NCI-H345 treated with DMSO at 0.1 percent for 48 hours (cell line): ENCODE data around the gene SOX6.

Experiments used
- DNase-seq: peaks from one replicate; lab custom pipeline; 2025; ENCODE audit not compliant: unreplicated experiment; lab: John Stamatoyannopoulos, UW

The SOX6 gene

DNA sequence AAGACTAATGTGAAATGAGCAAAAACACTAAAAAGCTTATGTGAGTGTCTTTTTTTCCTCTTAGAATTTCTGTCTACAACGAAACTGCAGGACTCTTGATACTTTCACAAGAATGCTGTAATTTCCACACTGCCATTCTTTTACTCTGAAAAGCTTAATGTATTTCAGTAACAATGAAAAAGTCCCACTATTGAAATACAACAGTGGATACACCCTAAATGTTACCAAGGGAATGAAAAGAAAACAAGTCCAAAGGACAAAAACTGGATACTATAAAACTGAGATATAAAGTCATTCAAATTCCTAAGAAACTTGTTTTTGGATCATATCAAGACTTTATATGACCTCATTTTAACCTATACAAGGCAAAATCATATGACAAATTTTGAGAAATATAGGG, 77.4 kb downstream of the SOX6 start:
- DNase-seq: no peak

- DNase-seq: no peak
These were observed 78.1 kb downstream of the SOX6 start for GRCh38 chr11:16278273-16278672.

DNA sequence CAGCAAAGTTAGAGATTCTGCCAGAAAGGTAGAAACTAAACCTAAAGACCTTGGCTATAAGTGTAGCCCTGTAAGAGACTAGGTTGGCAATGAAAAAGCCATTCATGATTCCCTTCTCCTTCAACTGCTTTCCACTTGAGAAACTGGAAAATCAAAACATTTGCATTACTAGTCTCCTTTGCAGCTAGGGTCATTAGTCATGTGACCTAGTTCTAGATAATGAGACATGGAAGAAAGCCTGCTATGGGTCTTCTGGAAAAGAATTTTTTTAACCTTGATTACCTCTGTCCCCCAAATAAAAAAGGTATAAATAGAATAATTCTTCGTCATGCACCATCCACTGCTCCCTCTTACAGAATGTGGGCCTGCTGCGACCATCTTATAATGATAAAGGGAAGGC, 80.1 kb downstream of the SOX6 start:
- DNase-seq: no peak

- no peak for DNase-seq
These were observed 85.1 kb downstream of the SOX6 start for GRCh38 chr11:16271258-16271657.

DNA sequence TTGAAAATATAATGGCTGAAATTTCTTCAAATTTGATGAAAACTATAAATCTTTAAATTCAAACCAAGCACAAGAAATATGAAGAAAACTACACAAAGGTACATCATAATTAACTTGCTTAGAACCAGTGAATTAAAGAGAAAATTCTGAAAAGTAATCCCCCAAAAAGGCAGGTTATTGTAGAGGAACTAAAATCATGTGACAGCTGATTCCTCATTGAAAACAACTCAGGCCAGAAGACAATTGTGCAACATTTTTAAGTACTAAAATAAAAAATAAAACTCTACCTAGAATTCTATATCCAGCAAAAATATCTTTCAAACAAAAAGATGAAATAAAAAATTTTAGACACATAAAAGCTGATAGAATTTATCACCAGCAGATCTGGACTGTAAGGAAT, 90.3 kb downstream of the SOX6 start:
- no peak for DNase-seq

- no peak for DNase-seq
These were observed 91.3 kb downstream of the SOX6 start for GRCh38 chr11:16265022-16265421.

DNA sequence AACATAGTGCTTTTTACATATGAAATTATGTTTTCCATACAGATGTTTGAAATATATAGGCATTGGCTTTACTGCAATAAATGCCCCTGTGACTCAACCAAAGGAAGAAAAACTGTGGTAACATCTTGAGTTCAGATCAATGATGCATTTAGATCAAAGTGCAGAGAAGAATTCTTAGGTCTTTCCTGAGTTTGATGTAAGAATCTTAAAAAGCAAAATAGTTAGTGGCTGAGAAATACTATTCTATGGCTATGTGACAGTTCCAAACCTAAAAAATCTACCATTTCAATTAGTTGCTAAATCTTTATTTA, 93.7 kb downstream of the SOX6 start:
- no peak for DNase-seq

- DNase-seq: no peak
These were observed 94.3 kb downstream of the SOX6 start for GRCh38 chr11:16261836-16262644.

DNA sequence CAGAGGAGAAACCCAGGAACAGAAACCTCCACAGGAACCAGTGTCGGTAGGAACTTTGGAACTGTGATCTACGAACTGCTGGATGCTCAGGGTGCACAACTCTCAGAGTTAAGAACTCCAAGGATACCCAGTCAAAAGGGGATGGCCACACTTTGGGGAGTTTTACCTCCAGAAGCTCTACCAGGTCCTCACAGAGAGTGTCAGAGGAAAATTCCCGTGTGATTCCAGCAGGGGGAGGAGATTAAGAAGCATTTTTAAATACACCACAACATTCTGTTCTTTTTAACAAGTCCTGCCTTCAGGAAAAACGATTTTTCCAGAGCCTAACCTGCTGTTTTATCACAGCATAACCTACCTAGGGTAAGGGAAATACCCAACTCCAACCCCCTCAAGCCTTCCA, 104.0 kb downstream of the SOX6 start:
- DNase-seq: no peak

GRCh38 chr11:16248248-16248647, 108.1 kb downstream of the SOX6 start:
- no peak for DNase-seq

DNA sequence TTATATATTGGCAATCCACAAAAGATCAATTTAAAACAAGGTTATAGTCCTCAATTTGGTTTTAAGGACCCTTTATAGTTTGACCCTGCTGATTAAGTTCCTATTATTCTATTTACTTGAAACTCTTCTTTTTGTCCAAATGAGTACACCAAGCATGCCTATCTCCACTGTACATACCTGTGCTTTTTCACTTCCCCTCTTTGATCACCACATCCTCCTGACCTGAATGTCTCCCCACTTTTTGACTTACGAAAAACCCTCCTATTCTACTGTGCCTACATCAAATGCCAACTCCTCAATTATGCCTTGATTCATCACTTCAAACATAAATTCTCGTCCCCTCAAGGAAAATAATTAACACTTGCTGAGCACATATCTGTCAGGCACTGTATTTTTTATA, 113.5 kb downstream of the SOX6 start:
- no peak for DNase-seq

DNA sequence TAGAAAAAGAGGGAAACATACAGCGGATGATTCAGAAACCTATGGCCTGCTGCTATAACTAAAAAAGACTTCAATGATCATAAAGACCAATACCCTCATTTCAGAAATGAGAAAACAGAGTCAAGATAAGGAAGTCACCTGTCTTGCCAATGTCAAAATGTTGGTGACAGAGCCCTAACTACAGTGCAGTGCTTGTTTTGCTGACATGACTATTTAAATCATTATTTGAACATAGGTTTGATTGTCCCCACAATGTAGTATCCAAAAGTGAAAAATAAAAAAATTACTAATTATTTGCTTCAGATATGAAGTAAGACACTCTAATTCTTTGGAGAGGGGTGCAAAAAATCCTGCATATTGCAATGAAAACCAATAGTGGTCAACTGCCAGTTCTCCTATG, 115.7 kb downstream of the SOX6 start:
- no peak for DNase-seq

GRCh38 chr11:16239141-16240105, 116.9 kb downstream of the SOX6 start:
- no peak for DNase-seq

DNA sequence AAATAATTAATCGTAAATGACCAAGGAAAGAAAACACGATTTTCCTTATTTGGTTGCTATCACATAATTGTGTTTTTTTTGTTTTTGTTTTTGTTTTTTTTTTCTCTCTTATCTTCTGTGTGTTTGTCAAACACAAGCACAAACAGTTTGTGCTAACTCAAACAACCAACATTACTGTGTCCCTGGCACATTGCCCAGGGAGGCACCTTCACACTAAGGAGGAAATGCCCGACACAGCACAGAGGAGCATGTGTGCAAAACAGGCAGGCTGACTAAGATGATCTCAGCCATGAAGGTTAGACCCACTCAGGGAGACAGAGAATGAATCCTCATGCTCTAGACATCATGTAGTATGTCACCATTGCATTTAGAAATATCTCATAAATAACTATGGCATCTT, 130.1 kb downstream of the SOX6 start:
- peak; percentile 72 for DNase-seq

GRCh38 chr11:16225623-16226022, 130.7 kb downstream of the SOX6 start:
- no peak for DNase-seq

DNA sequence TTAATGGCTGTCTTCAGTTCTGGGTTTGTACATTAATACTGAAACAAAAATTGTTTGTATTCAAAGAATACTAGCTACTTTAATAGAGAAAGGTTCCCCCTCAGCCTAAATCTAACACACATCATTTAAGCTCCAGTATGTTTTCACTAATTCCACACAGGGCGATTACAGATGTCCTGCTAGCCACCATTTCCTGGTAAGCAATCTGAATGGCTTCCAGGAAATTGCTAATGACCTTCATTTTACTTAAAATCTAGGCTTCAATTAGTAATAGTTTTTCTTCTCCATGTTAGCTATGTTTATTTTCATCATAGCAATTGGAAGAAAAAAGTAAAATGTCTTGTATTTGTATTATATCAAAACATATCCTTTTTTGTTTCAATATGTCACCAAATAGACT, 132.8 kb downstream of the SOX6 start:
- no peak for DNase-seq

GRCh38 chr11:16217631-16218030, 138.7 kb downstream of the SOX6 start:
- DNase-seq: no peak

GRCh38 chr11:16216831-16217230, 139.5 kb downstream of the SOX6 start:
- no peak for DNase-seq

DNA sequence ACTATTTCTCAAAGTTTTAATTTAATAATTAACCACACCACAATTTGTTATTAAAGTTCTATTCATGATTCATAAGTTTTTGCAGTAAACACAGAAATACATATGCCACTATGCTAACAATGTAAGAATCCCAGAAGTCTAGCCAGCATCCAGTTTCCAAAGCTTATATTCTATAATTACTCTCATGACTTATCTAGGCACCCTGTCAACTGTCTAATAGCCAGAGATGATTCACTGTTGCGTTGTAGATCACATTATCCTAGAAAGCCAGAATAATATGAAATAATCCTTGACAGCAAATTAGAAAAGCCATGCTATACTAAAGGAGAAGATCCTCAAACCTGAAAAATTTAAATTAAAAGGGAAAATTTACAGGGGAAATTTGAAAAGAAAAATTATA, 141.0 kb downstream of the SOX6 start:
- no peak for DNase-seq

GRCh38 chr11:16211407-16211806, 144.9 kb downstream of the SOX6 start:
- no peak for DNase-seq

GRCh38 chr11:16204261-16204660, 152.1 kb downstream of the SOX6 start:
- no peak for DNase-seq

GRCh38 chr11:16195651-16196050, 160.7 kb downstream of the SOX6 start:
- no peak for DNase-seq
